ENCODE measurements around the gene ARSI. TPM values are rescaled to one million over a fixed set of nuclear protein-coding genes. Genes with fewer than 3 reads are reported as not detected.
A peak's percentile ranks its signal among the peaks of the same experiment; 100 is the strongest.

Gene ARSI
- total RNA-seq, 1 donor from 2014 or later: not detected

DNA sequence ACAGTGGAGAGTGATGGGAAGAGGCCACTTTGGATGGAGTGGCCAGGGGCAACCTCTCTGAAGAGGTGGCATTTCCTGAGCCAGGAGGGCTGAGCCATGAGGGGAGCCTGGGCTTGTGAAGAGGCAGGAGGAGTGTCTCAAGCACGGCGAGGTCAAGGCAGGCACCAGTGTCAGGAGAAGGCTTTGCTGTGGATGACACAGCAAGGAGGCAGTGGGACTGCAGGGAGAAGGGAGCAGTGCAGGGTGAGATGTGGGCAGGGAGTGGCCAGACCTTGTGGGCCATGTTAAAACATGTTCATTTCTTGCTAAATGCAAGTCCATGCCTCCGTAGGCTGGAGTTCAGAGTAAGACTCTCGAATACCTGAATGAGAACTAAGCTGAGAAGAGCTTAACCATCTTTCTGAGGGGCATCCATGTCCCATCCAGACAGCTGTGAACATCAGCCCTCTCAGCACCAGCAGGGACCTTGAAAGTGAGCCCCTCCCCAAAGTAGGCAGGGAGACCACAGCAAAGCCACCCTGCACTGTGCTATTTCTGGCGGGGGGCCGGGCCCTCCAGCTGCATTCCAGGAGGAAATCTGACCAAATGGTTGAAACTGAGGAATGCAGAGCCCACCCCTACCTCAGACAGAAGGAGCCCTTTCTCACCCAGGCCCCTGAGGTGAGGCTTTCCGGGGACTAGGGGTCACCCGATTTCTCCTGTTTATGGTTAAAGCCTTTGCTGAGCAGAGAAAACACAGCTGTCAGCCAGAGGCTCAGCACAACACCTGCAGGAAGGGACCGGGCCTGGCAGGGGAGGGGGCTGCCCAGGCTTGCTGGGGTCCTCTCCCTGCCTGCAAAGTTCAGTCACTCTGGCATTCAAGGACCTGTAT lies 16.1 kb upstream of the ARSI start:
- Mint-ChIP-seq H3K27ac (no peak overlapping the region), H3K9me3 (ENCODE audit: low read depth) (no peaks in the 10 kb centered on the region), H3K36me3 (ENCODE audit: insufficient read depth) (no peaks in the 10 kb centered on the region), H3K4me3 (ENCODE audit: low read depth) (no peak overlapping the region), H3K27me3 (peaks cover 8% of the 10 kb centered on the region), H3K4me1 (ENCODE audit: low read depth) (peaks cover 4% of the 10 kb centered on the region)
- TF ChIP-seq, protein P1, sequence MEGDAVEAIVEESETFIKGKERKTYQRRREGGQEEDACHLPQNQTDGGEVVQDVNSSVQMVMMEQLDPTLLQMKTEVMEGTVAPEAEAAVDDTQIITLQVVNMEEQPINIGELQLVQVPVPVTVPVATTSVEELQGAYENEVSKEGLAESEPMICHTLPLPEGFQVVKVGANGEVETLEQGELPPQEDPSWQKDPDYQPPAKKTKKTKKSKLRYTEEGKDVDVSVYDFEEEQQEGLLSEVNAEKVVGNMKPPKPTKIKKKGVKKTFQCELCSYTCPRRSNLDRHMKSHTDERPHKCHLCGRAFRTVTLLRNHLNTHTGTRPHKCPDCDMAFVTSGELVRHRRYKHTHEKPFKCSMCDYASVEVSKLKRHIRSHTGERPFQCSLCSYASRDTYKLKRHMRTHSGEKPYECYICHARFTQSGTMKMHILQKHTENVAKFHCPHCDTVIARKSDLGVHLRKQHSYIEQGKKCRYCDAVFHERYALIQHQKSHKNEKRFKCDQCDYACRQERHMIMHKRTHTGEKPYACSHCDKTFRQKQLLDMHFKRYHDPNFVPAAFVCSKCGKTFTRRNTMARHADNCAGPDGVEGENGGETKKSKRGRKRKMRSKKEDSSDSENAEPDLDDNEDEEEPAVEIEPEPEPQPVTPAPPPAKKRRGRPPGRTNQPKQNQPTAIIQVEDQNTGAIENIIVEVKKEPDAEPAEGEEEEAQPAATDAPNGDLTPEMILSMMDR (IDR thresholded peaks at IDR 0.05; ENCODE audit: unreplicated experiment): no peak
- no peak for DNase-seq (ENCODE audit: low spot score, unreplicated experiment)

DNA sequence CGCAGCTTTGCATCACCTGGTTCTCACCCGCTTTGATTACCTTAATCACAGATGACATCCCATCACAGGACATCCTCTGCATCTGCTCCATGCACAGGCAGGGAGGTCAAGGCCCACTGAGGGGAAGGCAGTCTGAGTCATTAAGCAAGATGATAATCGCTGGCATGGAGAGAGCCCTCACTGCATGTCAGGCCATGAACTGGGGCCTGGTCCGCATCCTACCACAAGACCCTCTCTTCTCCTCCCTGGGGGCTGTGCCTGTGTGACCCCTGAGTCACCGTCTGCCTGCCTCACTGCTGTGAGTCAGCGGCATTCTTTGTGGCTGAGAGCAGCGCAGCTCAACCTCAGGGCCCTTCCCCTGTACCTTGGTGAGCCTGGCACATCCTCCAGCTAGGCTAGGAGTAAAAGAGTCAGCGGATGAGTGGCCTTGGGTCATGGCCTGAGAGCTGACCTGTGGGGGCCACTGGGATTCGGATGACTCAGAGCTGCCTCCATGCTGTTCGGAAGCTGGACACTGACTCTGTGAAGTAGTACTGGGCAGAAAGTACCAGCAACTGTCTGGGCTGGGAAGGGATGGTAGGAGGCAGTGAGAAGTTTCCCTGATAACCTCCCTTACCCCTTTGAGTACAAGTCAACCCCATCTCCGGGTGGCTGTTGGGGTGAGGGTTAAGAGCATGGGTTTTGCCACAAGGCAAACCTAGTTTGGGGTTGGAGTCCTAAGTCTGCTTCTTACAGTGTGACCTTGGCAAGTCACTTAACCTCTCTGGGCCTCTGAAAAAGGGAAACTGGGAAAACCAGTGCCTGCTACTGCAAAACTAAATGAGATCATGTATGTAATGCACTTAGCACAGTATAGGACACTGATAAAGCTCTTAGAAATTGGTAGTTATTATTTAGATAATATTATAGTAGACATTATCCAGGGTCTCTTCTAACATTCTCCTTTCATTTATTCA lies 14.6 kb upstream of the ARSI start:
- no peak for DNase-seq (ENCODE audit: low spot score, unreplicated experiment)
- no peaks in the 10 kb centered on the region for H3K36me3 Mint-ChIP-seq (ENCODE audit: insufficient read depth)
- no peak overlapping the region for H3K4me3 Mint-ChIP-seq (ENCODE audit: low read depth)
- H3K27me3 Mint-ChIP-seq: peaks cover 8% of the 10 kb centered on the region
- TF ChIP-seq, protein P1 (IDR thresholded peaks at IDR 0.05; ENCODE audit: unreplicated experiment): no peak
- H3K4me1 Mint-ChIP-seq (ENCODE audit: low read depth): peaks cover 4% of the 10 kb centered on the region
- H3K27ac Mint-ChIP-seq: peak overlapping the region; percentile 86
- no peaks in the 10 kb centered on the region for H3K9me3 Mint-ChIP-seq (ENCODE audit: low read depth)

DNA sequence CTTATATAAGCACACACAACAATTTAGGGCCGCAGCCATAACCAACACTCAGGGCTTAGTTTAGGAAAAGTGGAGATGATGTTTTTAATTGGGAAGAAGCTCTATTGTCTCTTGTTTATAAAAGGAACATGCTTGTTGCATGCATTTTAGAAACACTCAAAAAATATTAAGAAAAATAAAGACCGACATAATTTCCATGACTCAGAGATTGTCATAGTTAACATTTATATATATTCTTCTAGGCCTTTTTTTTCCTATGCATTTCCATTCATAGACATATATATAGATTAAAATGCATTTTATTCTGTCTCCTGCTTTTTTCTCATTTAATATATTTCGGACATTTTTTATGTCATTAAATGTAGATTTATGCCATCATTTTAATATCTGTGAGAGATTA lies 13.6 kb upstream of the ARSI start:
- Mint-ChIP-seq H3K4me1 (ENCODE audit: low read depth) (peaks cover 4% of the 10 kb centered on the region), H3K4me3 (ENCODE audit: low read depth) (no peak overlapping the region), H3K27ac (no peak overlapping the region), H3K9me3 (ENCODE audit: low read depth) (no peaks in the 10 kb centered on the region), H3K36me3 (ENCODE audit: insufficient read depth) (no peaks in the 10 kb centered on the region), H3K27me3 (peaks cover 8% of the 10 kb centered on the region)
- DNase-seq (ENCODE audit: low spot score, unreplicated experiment): no peak
- TF ChIP-seq, protein P1 (IDR thresholded peaks at IDR 0.05; ENCODE audit: unreplicated experiment): no peak

DNA sequence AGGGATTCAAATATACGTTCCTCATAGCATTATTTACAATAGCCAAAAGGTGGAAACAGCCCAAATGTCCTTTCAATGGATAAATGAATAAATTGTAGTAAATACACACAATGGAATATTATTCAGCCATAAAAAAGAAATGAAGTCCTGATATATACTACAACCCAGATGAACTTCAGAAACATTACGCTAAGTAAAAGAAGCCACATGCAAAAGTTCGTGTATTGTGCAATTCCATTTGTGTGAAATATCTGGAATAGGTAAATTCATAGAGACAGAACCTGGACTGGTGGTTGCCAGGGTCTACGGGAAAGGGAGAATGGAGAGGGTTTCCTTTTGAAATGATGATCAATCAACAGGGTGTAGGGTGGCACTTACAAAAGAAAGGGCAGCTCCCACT lies 12.5 kb upstream of the ARSI start:
- no peak overlapping the region for H3K4me3 Mint-ChIP-seq (ENCODE audit: low read depth)
- H3K27me3 Mint-ChIP-seq: peaks cover 13% of the 10 kb centered on the region
- TF ChIP-seq, protein P1 (IDR thresholded peaks at IDR 0.05; ENCODE audit: unreplicated experiment): no peak
- peaks cover 4% of the 10 kb centered on the region for H3K4me1 Mint-ChIP-seq (ENCODE audit: low read depth)
- no peaks in the 10 kb centered on the region for H3K36me3 Mint-ChIP-seq (ENCODE audit: insufficient read depth)
- H3K27ac Mint-ChIP-seq: no peak overlapping the region
- DNase-seq (ENCODE audit: low spot score, unreplicated experiment): no peak
- no peaks in the 10 kb centered on the region for H3K9me3 Mint-ChIP-seq (ENCODE audit: low read depth)

Measured in progenitor cell of endocrine pancreas (in vitro differentiated cells).